Loucy (cell line): ENCODE data around the gene MRLN.

Experiments used
- EZH2phosphoT487 ChIP-seq: fragments of 200-600 bp; IDR thresholded peaks from 2 replicates; pipeline ENCODE4 v1.6.1; 2018; ENCODE audit warnings: antibody characterized with exemption, mild to moderate bottlenecking, moderate library complexity, borderline replicate concordance
- TF ChIP-seq, protein P1 (sequence below): fragments of 200-600 bp; sonication (generic); conservative IDR thresholded peaks from 2 replicates; pipeline ENCODE4 v1.5.1; 2014; ENCODE audit warnings: mild to moderate bottlenecking, antibody characterized with exemption, low read length

DNA sequence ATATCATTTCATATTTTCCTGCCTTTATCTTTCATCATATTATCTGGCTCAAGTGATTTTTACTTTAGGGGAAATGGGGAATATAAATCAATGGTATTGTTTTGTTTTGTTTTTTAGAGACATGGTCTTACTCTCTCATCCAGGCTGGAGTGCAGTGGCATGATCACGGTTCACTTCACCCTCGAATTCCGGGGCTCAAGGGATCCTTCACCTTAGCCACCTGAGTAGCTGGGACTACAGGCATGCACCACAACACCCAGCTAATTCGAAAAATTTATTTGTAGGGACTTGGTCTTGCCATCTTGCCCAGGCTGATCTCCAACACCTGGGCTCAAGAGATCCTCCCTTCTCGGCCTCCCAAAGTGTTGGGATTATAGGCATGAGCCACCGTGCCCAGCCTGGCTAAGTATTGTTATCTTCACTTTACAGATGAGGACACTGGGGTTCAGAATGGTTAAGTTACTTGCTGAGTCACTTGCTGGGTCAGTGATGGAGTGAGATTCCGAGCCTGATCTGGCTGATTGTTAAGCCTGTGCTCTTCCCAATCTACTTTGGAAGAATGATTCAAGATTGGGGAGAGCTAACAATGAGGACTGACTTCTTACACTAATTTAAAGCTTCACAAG lies 39.9 kb downstream of the MRLN start:
- TF ChIP-seq, protein P1, sequence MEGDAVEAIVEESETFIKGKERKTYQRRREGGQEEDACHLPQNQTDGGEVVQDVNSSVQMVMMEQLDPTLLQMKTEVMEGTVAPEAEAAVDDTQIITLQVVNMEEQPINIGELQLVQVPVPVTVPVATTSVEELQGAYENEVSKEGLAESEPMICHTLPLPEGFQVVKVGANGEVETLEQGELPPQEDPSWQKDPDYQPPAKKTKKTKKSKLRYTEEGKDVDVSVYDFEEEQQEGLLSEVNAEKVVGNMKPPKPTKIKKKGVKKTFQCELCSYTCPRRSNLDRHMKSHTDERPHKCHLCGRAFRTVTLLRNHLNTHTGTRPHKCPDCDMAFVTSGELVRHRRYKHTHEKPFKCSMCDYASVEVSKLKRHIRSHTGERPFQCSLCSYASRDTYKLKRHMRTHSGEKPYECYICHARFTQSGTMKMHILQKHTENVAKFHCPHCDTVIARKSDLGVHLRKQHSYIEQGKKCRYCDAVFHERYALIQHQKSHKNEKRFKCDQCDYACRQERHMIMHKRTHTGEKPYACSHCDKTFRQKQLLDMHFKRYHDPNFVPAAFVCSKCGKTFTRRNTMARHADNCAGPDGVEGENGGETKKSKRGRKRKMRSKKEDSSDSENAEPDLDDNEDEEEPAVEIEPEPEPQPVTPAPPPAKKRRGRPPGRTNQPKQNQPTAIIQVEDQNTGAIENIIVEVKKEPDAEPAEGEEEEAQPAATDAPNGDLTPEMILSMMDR, result no peak
- TF ChIP-seq EZH2phosphoT487, result no peak
